Astrocyte of the hippocampus (primary cell): Measurements from ENCODE around the gene TMEM80.

Experiments used
- DNase-seq: peaks from one replicate; pipeline ENCODE4 v3.0.0; 2011; ENCODE audit warnings: low read depth, low spot score

The TMEM80 gene

DNA sequence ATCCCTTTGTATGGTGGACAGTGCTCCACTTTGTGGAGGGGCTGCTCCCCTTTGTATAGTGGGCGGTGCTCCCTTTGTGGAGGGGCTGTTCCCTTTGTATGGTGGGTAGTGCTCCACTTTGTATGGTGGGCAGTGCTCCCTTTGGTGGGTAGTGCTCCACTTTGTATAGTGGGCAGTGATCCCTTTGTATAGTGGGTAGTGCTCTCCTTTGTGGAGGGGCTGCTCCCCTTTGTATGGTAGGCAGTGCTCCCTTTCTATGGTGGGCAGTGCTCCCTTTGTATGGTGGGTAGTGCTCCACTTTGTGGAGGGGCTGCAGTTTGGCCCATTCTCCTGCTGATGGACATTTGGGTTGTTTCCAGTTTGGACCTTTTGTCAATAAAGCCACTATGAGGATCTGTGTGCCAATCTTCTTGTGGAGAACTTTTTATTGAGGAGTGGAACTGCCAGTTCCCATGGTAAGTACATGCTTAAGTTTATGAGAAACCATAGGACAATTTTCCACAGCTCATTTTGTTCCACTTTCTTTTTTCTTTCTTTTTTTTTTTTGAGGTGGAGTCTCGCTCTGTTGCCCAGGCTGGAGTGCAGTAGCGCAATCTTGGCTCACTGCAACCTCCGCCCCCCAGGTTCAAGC lies 47.1 kb downstream of the TMEM80 start:
- DNase-seq: no peak

- no peak for DNase-seq
Measured at GRCh38 chr11:745428-745827, 49.8 kb downstream of the TMEM80 start.

DNA sequence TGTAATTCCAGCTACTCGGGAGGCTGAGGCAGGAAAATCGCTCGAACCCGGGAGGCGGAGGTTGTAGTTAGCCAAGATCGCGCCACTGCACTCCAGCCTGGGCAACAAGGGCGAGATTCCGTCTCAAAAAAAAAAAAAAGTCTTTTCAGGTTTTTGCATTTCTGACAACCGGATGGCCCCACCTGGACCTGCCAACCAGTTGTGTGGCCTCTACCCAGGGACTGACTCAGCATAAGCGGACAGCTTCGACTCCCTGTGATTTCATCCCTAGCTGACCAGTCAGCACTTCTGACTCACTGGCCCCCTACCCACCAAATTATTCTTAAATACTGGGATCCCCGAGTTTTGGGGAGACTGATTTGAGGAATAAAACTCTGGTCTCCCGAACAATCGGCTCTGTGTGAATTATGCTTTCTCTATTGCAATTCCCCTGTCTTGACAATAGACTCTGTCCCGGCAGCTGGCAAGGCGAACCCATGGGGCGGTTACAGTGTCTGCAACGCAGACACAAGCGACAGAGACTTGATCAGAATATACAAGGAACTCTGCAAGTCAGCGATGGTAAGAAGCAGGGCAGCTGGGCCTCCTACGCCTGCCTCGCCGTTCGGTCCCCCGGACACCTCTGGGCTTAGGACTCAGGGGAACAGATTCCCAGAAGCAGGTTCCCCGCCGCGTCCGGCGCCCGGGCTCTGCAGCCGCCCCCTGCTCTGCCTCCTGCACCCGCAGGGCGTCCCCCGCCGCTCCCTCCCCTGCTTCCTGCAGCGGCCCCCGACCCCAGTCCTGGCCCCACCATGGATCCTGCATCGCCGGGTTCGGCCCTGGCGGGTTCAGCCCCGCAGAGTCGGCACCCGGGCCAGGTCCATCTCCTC lies 50.9 kb downstream of the TMEM80 start:
- DNase-seq: peak; percentile 47

DNA sequence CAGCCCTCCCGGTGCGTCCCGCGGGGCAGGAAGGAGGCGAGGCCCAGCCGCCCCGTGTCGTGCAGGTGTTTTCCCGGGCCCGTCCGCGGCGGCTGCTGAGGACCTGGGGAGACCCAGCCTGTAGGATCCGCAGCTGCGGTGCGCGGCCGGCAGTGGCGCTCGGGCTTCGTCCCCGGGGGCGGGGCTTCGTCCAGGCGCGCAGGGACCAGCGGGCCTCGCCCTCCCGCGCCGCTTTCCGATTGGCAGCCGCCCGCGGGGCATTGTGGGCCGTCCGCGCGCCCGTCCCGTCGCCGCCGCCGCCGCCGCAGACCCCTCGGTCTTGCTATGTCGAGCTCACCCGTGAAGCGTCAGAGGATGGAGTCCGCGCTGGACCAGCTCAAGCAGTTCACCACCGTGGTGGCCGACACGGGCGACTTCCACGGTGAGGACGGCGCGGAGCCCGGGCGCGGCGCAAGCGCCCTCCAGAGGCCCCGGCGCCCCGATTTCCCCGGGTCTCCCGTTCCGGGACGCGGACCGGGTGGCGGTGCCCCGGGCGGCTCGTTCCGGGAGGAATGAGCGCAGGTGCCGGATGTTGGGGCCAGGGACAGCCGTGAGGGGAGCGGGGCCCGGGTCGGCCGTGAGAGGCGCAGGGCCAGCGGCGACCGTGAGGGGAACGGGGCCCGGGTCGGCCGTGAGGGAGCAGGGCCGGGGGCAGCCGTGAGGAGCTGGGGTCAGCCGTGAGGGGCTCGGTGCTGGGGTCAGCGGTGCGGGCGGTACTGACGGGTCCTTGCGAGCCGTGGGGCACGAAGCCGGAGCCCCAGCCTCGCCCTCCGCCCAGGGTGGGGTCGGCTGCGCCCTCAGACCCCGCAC lies 51.8 kb downstream of the TMEM80 start, which contains the start of gene TALDO1:
TSS of gene TALDO1 (plus strand) at position 307 of the 849 bp plus-strand sequence. CDS start at position 325, 18 bp downstream.
- DNase-seq: peak; percentile 97

DNA sequence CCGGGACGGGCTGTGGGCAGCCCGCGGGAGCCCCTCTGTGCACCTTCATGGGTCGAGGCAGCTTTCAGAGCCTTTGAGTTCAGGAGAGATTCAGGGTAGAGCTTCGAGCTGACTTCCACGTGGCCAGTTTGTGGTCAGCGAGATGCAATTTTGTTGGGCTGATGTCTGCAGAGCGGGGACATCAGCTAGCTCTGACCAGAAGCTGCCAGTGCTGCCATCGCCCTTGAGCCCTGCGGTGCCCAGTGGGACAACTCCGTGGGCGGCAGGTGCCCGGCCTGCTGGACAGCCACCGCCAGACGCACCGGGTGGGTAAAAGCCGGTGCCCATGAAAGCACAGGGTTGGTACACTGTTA lies 52.4 kb downstream of the TMEM80 start:
- peak; percentile 44 for DNase-seq

DNA sequence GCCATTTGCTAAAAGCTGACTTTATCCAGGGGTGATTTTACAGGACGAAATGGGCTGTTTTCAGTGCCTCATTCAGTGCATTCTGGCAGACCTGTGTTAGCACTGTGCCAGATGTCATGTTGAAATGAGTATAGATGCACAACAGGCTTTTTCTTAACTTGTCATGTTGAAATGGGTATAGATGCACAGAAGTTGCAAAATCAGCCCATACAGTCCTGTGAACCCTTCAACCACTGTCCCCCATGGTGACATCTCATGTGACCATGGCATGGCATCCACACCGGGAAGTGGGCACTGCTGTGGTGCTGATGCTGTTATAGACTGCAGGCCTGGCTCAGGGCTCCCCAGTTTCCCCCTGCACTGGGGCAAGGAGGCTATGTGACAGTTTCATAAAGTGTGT lies 54.1 kb downstream of the TMEM80 start:
- DNase-seq: no peak
